Measurements from ENCODE around the gene C2orf15. TPM values are rescaled to one million over a fixed set of nuclear protein-coding genes. Genes with fewer than 3 reads are reported as not detected.

C2orf15 gene
- total RNA-seq, 1 experiment from 2014 or later: 0.56 TPM

DNA sequence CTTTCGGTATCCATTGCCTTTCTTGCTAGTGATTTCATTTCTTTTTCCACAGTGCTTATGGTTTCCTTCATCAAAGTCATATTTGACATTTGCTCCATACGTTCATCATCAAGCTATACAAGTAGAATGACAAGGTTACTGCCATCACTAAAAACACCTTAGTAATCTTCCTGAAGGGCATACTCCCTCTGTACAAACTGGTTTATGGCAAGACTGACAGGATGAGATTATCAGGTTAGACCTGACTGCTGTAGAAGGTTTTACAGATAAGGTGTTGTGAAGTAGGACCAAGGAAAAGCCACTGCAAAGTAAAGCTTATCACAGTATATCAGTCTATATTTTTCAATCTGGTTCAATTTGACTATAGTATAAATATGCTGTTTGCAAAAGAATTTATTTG, 37.5 kb upstream of the C2orf15 start:
- ChIA-PET CTCF (no interaction called here), POLR2A (ENCODE audit: low non-redundant PET) (no interaction called here)
- Histone ChIP-seq H3K27me3 (replicated peaks; ENCODE audit: insufficient read depth, low read depth, low read length, poor library complexity) (peaks cover 3% of the 10 kb centered on the region), H3K4me1 (ENCODE audit: insufficient read depth, low read length, poor library complexity, severe bottlenecking) (no peaks in the 10 kb centered on the region), H3K4me3 (ENCODE audit: low read depth, low read length, poor library complexity, severe bottlenecking) (no peak overlapping the region), H3K27ac (ENCODE audit: low read depth, low read length, poor library complexity, severe bottlenecking) (no peak overlapping the region), H3K36me3 (ENCODE audit: insufficient read depth, low read length, poor library complexity, severe bottlenecking) (no peaks in the 10 kb centered on the region), H3K9me3 (ENCODE audit: low read depth, low read length, poor library complexity, severe bottlenecking) (no peaks in the 10 kb centered on the region)
- intact Hi-C loops (cut with micrococcal nuclease; ENCODE audit: unreplicated experiment): no loop called here
- TF ChIP-seq EZH2 (IDR thresholded peaks at IDR 0.05; ENCODE audit: borderline replicate concordance, low read depth, low read length, poor library complexity, severe bottlenecking): no peak
- TF ChIP-seq, protein P1, sequence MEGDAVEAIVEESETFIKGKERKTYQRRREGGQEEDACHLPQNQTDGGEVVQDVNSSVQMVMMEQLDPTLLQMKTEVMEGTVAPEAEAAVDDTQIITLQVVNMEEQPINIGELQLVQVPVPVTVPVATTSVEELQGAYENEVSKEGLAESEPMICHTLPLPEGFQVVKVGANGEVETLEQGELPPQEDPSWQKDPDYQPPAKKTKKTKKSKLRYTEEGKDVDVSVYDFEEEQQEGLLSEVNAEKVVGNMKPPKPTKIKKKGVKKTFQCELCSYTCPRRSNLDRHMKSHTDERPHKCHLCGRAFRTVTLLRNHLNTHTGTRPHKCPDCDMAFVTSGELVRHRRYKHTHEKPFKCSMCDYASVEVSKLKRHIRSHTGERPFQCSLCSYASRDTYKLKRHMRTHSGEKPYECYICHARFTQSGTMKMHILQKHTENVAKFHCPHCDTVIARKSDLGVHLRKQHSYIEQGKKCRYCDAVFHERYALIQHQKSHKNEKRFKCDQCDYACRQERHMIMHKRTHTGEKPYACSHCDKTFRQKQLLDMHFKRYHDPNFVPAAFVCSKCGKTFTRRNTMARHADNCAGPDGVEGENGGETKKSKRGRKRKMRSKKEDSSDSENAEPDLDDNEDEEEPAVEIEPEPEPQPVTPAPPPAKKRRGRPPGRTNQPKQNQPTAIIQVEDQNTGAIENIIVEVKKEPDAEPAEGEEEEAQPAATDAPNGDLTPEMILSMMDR (conservative IDR thresholded peaks at IDR 0.05; ENCODE audit: low read depth, low read length): no peak
- DNase-seq (ENCODE audit: low spot score): no peak
- BruUV-seq (replicated peaks): no TSS peak

DNA sequence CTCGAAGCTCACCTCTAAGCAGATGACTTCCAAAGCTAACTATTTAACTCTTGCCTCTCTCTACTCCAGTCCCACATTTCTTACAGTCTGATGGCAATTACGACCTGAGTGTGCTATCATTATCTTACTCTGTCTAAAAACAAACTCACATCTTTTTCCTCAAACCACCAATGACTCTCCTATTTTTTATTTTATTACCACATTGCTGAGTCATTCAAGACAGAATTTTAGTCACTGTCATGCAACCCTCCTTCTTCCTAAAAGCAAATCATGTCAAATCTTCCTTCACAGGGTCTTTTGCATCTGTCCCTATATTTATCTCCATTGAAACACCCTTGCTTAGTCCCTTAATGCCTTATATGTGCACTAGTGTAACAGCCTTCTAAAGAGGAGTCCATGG, 34.6 kb upstream of the C2orf15 start:
- intact Hi-C loops (cut with micrococcal nuclease; ENCODE audit: unreplicated experiment): no loop called here
- BruUV-seq (replicated peaks): no TSS peak
- Histone ChIP-seq H3K36me3 (ENCODE audit: insufficient read depth, low read length, poor library complexity, severe bottlenecking) (no peaks in the 10 kb centered on the region), H3K27me3 (replicated peaks; ENCODE audit: insufficient read depth, low read depth, low read length, poor library complexity) (peaks cover 3% of the 10 kb centered on the region), H3K27ac (ENCODE audit: low read depth, low read length, poor library complexity, severe bottlenecking) (no peak overlapping the region), H3K4me3 (ENCODE audit: low read depth, low read length, poor library complexity, severe bottlenecking) (no peak overlapping the region), H3K9me3 (ENCODE audit: low read depth, low read length, poor library complexity, severe bottlenecking) (no peaks in the 10 kb centered on the region), H3K4me1 (ENCODE audit: insufficient read depth, low read length, poor library complexity, severe bottlenecking) (no peaks in the 10 kb centered on the region)
- ChIA-PET POLR2A (ENCODE audit: low non-redundant PET) (no interaction called here), CTCF (no interaction called here)
- DNase-seq (ENCODE audit: low spot score): no peak
- TF ChIP-seq, protein P1 (conservative IDR thresholded peaks at IDR 0.05; ENCODE audit: low read depth, low read length): no peak
- TF ChIP-seq EZH2 (IDR thresholded peaks at IDR 0.05; ENCODE audit: borderline replicate concordance, low read depth, low read length, poor library complexity, severe bottlenecking): no peak

DNA sequence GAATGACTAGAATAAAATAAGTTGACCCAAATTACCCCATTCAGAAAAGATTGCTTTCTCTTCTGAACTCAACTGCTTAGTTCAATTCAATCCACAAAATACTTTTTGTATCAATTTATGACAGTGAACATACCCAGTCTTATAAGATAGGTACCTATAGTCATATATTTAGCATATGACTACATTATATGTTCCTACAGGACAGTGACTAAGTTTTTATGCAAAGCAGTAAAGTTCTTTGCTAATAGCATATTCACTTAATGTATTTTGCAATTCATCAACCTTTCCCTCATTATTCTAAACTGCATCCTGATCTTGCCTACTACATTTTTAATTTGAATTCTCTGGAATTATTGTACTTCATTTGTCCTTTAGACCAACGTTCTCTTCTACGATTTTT, 30.3 kb upstream of the C2orf15 start:
- ChIA-PET CTCF (no interaction called here), POLR2A (ENCODE audit: low non-redundant PET) (no interaction called here)
- no peaks in the 10 kb centered on the region for H3K4me1 ChIP-seq (ENCODE audit: insufficient read depth, low read length, poor library complexity, severe bottlenecking)
- no peaks in the 10 kb centered on the region for H3K9me3 ChIP-seq (ENCODE audit: low read depth, low read length, poor library complexity, severe bottlenecking)
- no peak overlapping the region for H3K27ac ChIP-seq (ENCODE audit: low read depth, low read length, poor library complexity, severe bottlenecking)
- no peaks in the 10 kb centered on the region for H3K36me3 ChIP-seq (ENCODE audit: insufficient read depth, low read length, poor library complexity, severe bottlenecking)
- no peak for TF ChIP-seq EZH2 (IDR thresholded peaks at IDR 0.05; ENCODE audit: borderline replicate concordance, low read depth, low read length, poor library complexity, severe bottlenecking)
- TF ChIP-seq, protein P1 (conservative IDR thresholded peaks at IDR 0.05; ENCODE audit: low read depth, low read length): no peak
- no peak for DNase-seq (ENCODE audit: low spot score)
- BruUV-seq (replicated peaks): no TSS peak
- peaks cover 3% of the 10 kb centered on the region for H3K27me3 ChIP-seq (replicated peaks; ENCODE audit: insufficient read depth, low read depth, low read length, poor library complexity)
- no peak overlapping the region for H3K4me3 ChIP-seq (ENCODE audit: low read depth, low read length, poor library complexity, severe bottlenecking)
- intact Hi-C loops (cut with micrococcal nuclease; ENCODE audit: unreplicated experiment): no loop called here
